OCI-LY7 (cell line): ENCODE data around the gene RPRD1B.

Experiments used
- CTCF ChIP-seq: fragments of 200-600 bp; sonication (generic); conservative IDR thresholded peaks from 2 replicates; pipeline ENCODE4 v1.5.1; 2014; ENCODE audit warnings: mild to moderate bottlenecking, antibody characterized with exemption, low read length, moderate library complexity, mixed read lengths
- EZH2phosphoT487 ChIP-seq: fragments of 200-600 bp; sonication (generic); IDR thresholded peaks from 2 replicates; pipeline ENCODE4 v1.6.1; 2018; ENCODE audit warnings: low read depth, borderline replicate concordance, mild to moderate bottlenecking, mixed run types, antibody characterized with exemption, low read length, moderate library complexity, mixed read lengths

DNA sequence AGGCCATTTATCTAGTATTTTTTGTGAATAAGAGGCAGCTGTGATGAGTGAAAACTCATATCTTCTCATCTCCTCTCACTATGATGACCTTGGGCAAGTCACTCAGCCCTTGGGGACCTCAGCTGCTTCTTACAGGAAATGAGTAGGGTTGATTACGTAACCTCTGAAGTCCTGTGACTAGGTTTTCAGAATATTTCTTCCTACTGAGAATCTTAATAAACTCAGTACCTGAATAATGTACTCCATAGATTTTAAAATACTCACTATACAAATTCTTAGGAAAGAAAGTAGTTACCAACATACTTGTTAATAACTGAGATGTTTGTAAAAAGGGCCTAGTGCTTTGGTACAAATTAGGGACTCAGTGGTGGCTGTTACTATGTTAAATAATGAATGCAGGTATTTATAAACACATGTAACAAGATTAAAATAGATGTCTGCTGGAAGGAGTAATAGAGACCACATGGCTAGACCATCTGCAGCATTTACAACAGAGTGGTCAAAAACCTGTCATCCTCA lies 60.9 kb downstream of the RPRD1B start:
- TF ChIP-seq CTCF (no peak), EZH2phosphoT487 (no peak)
